Right kidney (tissue), 1 donor: Measurements from ENCODE around the gene CALN1.
"Not testable (repeated sequence)": the region's sequence is repeated elsewhere in the genome, so short reads cannot be mapped to it uniquely, and the experiment has no call there.

ENCODE experiments used
- DNase-seq: peaks from one replicate; pipeline ENCODE4 v3.0.0-alpha.2; 2016

The CALN1 gene

DNA sequence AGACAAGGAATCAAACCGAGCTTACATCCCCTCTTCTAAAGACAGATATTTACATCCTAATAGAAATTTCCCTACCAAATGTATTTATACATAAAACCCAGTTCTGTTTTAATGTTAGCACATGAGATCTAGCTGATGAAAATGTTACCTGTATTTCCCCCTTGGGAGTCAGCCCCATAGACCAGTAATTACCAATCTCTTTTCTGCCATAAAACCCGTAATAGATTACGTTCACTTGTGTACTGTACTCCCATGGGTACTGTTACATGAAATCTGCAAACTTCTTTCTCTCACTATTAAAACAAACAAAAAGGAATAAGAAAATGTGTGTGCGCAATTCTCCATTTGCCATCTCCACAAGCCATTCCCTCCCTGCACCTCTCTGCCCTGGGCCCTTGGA lies 450.9 kb downstream of the CALN1 start:
- no peak for DNase-seq

- DNase-seq = no peak
Measured at GRCh38 chr7:71942115-71942514, 470.0 kb downstream of the CALN1 start.

- DNase-seq = no peak
Measured at GRCh38 chr7:71937840-71938371, 474.2 kb downstream of the CALN1 start.

GRCh38 chr7:71935674-71936073 lies 476.5 kb downstream of the CALN1 start:
- DNase-seq = no peak

DNA sequence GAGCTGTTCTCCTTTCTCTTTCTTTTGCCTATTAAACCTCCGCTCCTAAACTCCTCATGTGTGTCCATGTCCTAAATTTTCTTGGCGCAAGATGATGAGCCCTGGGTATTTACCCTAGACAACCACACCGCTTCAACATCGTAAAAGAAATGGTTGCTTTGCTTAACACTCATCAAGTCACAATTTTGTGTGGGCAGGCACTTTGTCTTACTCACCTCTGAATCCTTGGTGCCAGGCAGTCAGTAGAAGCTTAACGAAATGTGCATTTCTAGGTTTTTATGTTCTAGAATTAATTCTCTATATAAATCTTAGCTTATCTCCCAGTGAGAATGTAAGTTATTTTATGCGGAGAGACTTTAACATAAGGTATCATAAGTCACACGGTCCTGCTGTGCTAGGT lies 478.7 kb downstream of the CALN1 start:
- DNase-seq = no peak

DNA sequence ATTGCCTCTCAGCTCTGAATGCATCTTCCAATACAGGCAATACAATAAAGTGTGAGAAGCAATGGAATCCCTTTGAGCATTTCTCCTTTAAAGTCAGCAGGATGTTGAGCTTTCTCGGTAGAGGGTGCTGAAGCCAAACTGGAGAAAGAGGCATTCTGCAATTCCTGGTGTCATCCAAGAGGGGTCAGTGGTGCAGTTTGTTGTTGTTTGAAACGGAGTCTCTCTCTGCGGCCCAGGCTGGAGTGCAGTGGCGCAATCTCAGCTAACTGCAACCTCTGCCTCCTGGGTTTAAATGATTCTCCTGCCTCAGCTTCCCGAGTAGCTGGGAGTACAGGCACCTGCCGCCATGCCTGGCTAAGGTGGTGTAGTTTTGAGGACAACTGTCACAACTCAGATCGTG lies 486.5 kb downstream of the CALN1 start:
- DNase-seq = no peak

DNA sequence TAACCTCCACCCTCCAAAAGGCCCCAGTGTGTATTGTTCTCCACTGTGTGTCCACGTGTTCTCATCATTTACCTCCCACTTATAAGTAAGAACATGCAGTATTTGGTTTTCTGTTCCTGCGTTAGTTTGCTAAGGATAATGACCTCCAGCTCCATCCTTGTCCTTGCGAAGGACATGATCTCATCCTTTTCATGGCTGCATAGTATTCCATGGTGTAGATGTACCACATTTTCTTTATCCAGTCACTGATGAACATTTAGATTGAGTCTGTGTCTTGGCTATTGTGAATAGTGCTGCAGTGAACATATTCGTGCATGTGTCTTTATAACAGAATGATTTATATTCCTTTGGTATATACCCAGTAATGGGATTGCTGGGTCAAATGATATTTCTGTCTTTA lies 497.9 kb downstream of the CALN1 start:
- not testable (repeated sequence) for DNase-seq

GRCh38 chr7:71912476-71912875 lies 499.7 kb downstream of the CALN1 start:
- no peak for DNase-seq

- no peak for DNase-seq
Measured at GRCh38 chr7:71911051-71911450, 501.1 kb downstream of the CALN1 start.

- DNase-seq = no peak
Measured at GRCh38 chr7:71905821-71906220, 506.3 kb downstream of the CALN1 start.

GRCh38 chr7:71904484-71904883 lies 507.7 kb downstream of the CALN1 start:
- DNase-seq = no peak

- no peak for DNase-seq
Measured at GRCh38 chr7:71900556-71900955, 511.6 kb downstream of the CALN1 start.

DNA sequence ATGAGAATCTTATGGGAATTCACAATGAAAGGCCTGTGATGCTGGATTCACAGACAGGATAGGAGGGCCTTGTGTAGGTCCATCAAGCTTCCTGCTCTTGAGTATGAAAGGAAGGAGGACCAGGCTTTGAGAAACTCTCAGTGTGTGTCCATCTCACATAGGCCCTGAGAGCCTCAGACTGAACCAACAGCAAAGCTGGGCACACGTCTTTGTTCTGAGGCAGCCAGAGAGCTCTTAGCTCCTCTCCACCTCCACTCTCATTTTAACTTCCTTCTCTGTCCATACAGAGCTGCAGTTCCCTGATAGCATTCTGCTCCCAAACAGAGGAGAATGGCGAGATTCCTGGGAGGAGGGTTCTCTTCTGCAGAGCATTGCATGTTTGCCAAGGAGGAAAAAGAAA lies 515.6 kb downstream of the CALN1 start:
- DNase-seq = no peak

- no peak for DNase-seq
Measured at GRCh38 chr7:71886046-71886445, 526.1 kb downstream of the CALN1 start.

GRCh38 chr7:71885487-71885886 lies 526.7 kb downstream of the CALN1 start:
- DNase-seq = no peak

DNA sequence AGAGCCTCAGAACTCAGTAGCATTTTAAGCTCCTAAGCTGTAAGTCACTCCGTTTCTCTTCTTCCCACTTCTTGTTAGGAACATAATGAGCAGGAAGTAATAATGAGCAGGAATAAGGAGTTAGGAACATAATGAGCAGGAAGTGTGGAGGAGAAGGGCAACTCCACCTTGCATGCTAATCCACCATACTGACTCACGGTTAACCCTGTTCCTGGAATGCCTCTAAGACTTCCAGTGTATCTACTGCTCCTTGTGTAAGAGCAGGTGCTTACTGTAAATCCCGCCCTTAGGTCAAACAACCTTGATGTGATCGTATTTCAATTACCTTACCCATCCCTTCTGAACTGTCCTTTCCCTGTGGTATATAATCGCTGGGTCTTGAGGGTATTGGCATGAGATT lies 528.7 kb downstream of the CALN1 start:
- DNase-seq = no peak

GRCh38 chr7:71871446-71871845 lies 540.7 kb downstream of the CALN1 start:
- no peak for DNase-seq

GRCh38 chr7:71870812-71871211 lies 541.3 kb downstream of the CALN1 start:
- no peak for DNase-seq

GRCh38 chr7:71868797-71869196 lies 543.3 kb downstream of the CALN1 start:
- DNase-seq = no peak

DNA sequence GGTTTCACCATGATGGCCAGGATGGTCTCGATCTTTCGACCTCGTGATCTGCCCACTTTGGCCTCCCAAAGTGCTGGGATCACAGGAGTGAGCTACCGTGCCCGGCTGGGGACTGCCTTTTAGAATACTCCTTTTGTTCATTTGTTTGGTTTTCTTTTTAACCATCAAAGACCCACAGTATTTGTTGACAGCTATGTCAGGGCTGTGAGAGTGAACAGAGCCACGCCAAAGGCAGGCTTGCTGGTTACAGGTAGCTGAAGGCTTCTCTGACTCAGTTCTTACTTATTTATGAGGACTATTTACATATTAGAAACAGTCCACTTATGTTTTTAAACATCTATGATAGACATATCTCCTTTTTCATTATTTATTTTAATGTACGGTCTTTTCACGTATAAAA lies 544.5 kb downstream of the CALN1 start:
- DNase-seq = no peak

DNA sequence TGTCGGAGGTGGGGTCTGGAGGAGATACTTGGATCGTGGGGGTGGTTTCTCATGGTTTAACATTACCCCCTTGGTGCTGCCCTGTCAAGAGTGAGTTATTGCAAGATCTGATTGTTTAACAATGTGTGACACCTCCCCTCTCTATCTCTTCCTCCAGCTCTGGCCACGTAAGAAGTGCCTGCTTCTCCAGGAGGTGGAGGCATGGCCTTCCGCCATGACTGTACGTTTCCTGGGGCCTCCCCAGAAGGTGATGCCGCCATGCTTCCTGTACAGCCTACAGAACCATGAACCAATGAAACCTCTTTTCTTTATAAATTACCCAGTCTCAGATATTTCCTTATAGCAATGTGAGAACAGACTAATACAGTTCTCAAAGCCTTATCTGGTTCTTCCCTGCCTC lies 547.0 kb downstream of the CALN1 start:
- no peak for DNase-seq

DNA sequence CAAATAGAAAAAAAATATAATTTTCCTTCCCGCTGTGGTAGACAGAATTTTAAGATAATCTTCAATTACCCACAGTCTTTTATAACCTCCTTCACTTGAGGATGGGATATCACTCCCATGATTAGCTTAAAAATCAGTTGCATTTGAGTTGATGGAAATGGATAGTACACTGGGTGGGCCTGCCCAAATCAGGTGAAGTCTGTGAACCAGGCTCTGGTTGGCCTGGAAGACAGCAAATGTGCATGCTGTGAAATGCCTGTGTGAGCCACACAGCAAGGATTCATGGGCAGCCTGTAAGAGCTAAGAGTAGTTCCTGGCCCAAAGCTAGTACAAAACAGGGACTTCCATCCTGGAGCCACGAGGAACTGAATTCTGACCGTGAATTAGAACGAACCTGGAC lies 548.0 kb downstream of the CALN1 start:
- DNase-seq = no peak

- DNase-seq = no peak
Measured at GRCh38 chr7:71860572-71860971, 551.6 kb downstream of the CALN1 start.

DNA sequence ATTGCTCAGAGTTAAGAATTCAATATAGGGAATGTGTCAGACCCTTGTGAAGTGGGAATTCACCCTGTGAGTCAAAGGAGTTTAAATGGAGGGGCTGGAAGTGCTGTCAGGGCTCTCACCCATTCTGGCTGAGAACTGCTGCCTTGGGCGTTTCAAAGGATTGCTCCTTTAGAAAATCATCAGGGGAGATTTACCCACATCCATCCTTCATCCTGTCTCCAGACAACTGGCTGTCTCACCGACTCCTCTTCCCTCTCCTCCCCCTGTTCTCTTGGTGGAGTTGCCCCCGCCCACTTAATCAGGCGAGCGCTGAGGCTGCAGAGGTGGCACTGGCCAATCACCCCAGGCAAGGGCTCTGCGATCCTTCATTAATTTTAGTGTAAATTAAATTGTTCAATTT lies 554.8 kb downstream of the CALN1 start:
- DNase-seq = no peak
